ENCODE measurements around the gene WWOX. TPM values are rescaled to one million over a fixed set of nuclear protein-coding genes. Genes with fewer than 3 reads are reported as not detected.

The WWOX gene
- total and polyA plus RNA-seq, 2 of the 8 experiments (the other 6 are each of a cell fraction or from before 2014, with no cell fraction given) = 5.4 to 16.7 TPM

DNA sequence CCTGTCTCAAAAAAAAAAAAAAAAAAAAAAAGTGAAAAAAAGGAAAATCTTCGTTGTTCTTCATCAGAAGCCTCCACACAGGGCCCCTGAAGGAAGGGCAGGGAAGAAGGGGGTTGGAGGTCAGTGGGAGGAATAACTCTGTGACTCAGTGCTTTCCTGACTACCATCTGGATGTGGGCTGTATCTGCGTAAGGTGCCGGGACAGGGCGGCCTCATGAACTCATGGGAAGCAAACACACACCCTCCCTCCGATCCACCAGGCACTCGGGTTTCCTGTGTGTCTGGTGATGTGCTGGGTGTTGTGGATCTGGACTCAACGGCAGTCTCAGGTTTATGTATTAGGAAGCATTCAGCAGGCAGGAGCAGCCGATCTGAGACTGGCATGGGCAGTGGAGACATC, 691.6 kb downstream of the WWOX start:
- no peak overlapping the region for H4K5ac ChIP-seq (ENCODE audit: insufficient read length, low read depth, low read length)
- H3K23me2 ChIP-seq (ENCODE audit: low read depth, low read length) = no peaks in the 10 kb centered on the region
- H2BK120ac ChIP-seq (replicated peaks; ENCODE audit: low read depth, low read length) = no peak overlapping the region
- H3K79me1 ChIP-seq (ENCODE audit: low read depth, low read length) = no peaks in the 10 kb centered on the region
- no peak overlapping the region for H2BK5ac ChIP-seq (ENCODE audit: low read depth, low read length)
- H3K4me1 ChIP-seq (replicated peaks in 1 of 4; ENCODE audit: control insufficient read depth in 3 of 4, insufficient read depth in 4 of 4, low read length in 3 of 4) = no peaks in the 10 kb centered on the region
- no peak overlapping the region for H3K4me2 ChIP-seq (ENCODE audit: insufficient read depth in 1 of 2, low read depth in 2 of 2, low read length in 2 of 2)
- DNase-seq (ENCODE audit: low read depth in 1 of 2, low spot score in 2 of 2) = no peak
- TF ChIP-seq HDAC2 (IDR thresholded peaks at IDR 0.05; ENCODE audit: borderline replicate concordance in 1 of 2, low read depth in 2 of 2, low read length in 2 of 2) (no peak), TCF12 (IDR thresholded peaks at IDR 0.05; ENCODE audit: low read depth, low read length) (no peak), SIX5 (IDR thresholded peaks at IDR 0.05; ENCODE audit: low read depth, low read length) (no peak), TEAD4 (IDR thresholded peaks at IDR 0.05; ENCODE audit: low read depth, low read length) (no peak), BACH1 (IDR thresholded peaks at IDR 0.05; ENCODE audit: low read length) (no peak), SP1 (IDR thresholded peaks at IDR 0.05; ENCODE audit: low read depth, low read length) (no peak), GABPA (IDR thresholded peaks at IDR 0.05; ENCODE audit: borderline replicate concordance, insufficient read depth, low read length) (no peak), CHD2 (IDR thresholded peaks at IDR 0.05; ENCODE audit: low read length) (no peak), EGR1 (IDR thresholded peaks at IDR 0.05; ENCODE audit: borderline replicate concordance, low read depth, low read length) (no peak), FOSL1 (IDR thresholded peaks at IDR 0.05; ENCODE audit: insufficient read depth, low read depth, low read length) (no peak)
- TF ChIP-seq, protein P1, sequence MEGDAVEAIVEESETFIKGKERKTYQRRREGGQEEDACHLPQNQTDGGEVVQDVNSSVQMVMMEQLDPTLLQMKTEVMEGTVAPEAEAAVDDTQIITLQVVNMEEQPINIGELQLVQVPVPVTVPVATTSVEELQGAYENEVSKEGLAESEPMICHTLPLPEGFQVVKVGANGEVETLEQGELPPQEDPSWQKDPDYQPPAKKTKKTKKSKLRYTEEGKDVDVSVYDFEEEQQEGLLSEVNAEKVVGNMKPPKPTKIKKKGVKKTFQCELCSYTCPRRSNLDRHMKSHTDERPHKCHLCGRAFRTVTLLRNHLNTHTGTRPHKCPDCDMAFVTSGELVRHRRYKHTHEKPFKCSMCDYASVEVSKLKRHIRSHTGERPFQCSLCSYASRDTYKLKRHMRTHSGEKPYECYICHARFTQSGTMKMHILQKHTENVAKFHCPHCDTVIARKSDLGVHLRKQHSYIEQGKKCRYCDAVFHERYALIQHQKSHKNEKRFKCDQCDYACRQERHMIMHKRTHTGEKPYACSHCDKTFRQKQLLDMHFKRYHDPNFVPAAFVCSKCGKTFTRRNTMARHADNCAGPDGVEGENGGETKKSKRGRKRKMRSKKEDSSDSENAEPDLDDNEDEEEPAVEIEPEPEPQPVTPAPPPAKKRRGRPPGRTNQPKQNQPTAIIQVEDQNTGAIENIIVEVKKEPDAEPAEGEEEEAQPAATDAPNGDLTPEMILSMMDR (IDR thresholded peaks at IDR 0.05; ENCODE audit: control extremely low read depth in 1 of 3, insufficient read depth in 1 of 3, low read depth in 1 of 3, low read length in 3 of 3) = no peak
- FAIRE-seq = no peak
- no peak overlapping the region for H3K4me3 ChIP-seq (ENCODE audit: extremely low read depth in 1 of 4, insufficient read depth in 2 of 4, low read depth in 3 of 4, low read length in 4 of 4)
- no peak overlapping the region for H2BK15ac ChIP-seq (ENCODE audit: low read length)
- no peak overlapping the region for H3K14ac ChIP-seq (ENCODE audit: insufficient read length)
- H3K4ac ChIP-seq (replicated peaks; ENCODE audit: insufficient read length, low read depth, low read length) = no peak overlapping the region
- H3K23ac ChIP-seq (ENCODE audit: insufficient read length) = no peak overlapping the region
- H3K79me2 ChIP-seq (ENCODE audit: control insufficient read depth in 1 of 2, insufficient read depth in 2 of 2, low read length in 2 of 2) = no peaks in the 10 kb centered on the region
- no peak overlapping the region for H2AK5ac ChIP-seq (ENCODE audit: low read depth, low read length)
- CTCF ChIA-PET (ENCODE audit: partially characterized antibody) = interaction anchor here (0.6 to 2.0 kb wide), 2 partner anchors 10 to 635 kb away, joined by 3 to 11 read pairs; no protein-coding TSS in a partner anchor
- no peak overlapping the region for H4K91ac ChIP-seq (replicated peaks; ENCODE audit: insufficient read length, low read length)
- no peak overlapping the region for H2AFZ ChIP-seq (ENCODE audit: low read length)
- WGBS, 2 experiments (ENCODE audit: extremely low coverage in 1 of 2, insufficient coverage in 1 of 2, insufficient read length in 1 of 2, insufficient replicate concordance in 2 of 2, low coverage in 1 of 2, low lambda C conversion rate in 2 of 2, missing lambda C conversion rate in 1 of 2) = 86% methylated on average over 8 of the region's 8 CpGs; no CpG with 5 or more reads in 1 of the 2 experiments
- H2BK20ac ChIP-seq (ENCODE audit: low read length) = no peak overlapping the region
- H4K8ac ChIP-seq (ENCODE audit: extremely low read depth, insufficient read depth, low read length) = no peak overlapping the region
- no peaks in the 10 kb centered on the region; a peak in 1 of 7 replicates for H3K27me3 ChIP-seq (replicated peaks in 1 of 4; ENCODE audit: control insufficient read depth in 3 of 4, extremely low read depth in 1 of 4, insufficient read depth in 3 of 4, low read length in 3 of 4)
- no peaks in the 10 kb centered on the region for H3K36me3 ChIP-seq (ENCODE audit: control insufficient read depth in 2 of 4, insufficient read depth in 4 of 4, low read length in 3 of 4)
- H3K18ac ChIP-seq (ENCODE audit: extremely low read depth, low read length) = no peak overlapping the region
- no peaks in the 10 kb centered on the region for H4K20me1 ChIP-seq (replicated peaks in 1 of 2; ENCODE audit: control insufficient read depth in 1 of 2, insufficient read depth in 2 of 2, low read length in 2 of 2)
- no peak overlapping the region for H3K9ac ChIP-seq (replicated peaks in 1 of 4; ENCODE audit: extremely low read depth in 1 of 4, low read depth in 3 of 4, low read length in 3 of 4)
- POLR2A ChIA-PET (ENCODE audit: partially characterized antibody) = no interaction called here
- H2BK12ac ChIP-seq (ENCODE audit: low read depth, low read length) = no peak overlapping the region
- no peaks in the 10 kb centered on the region for H3K9me3 ChIP-seq (ENCODE audit: insufficient read depth in 2 of 2, low read depth in 1 of 2, low read length in 1 of 2)
- H3K27ac ChIP-seq (ENCODE audit: low read depth, low read length) = no peak overlapping the region
- no peak overlapping the region for H3K56ac ChIP-seq (replicated peaks; ENCODE audit: insufficient read length, low read depth, low read length)

All from H1 (cell line).